GM21528 (cell line): Measurements from ENCODE around the gene KRT74.

Source experiments
- ATAC-seq: cut with Tn5 transposase; IDR thresholded peaks from one replicate; pipeline ENCODE4 v1.9.1; 2021; ENCODE audit warnings: mild to moderate bottlenecking, moderate library complexity; ENCODE audit not compliant: unreplicated experiment, low FRiP score

KRT74 gene

DNA sequence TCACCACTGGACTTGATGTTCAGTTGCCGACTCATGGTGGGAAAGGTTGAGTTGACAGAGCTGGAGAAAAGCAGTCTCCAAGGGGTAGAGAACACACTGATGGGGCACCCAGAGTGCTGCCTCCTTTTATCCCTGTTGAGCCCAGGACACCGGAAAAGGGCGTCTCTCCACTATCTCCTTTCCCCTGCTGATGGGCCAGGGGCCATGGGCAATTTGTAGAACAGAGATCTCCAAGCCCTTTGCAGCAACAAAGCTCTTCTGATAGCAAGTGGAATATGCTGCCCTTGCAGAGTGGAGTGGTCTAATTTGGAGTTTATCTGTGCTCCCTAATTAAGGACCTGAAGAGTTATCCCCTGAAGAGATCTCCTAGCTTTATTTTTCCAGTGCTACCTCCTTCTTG is at the start of gene KRT74:
Gene KRT74, minus strand, starts transcription at position 101 of the 400 bp plus-strand sequence. Its CDS starts 66 bp downstream, at position 35.
- no peak for ATAC-seq

- no peak for ATAC-seq
Measured at GRCh38 chr12:52622349-52622748, 48.7 kb upstream of the KRT74 start.

- ATAC-seq = no peak
Measured at GRCh38 chr12:52618866-52619265, 45.2 kb upstream of the KRT74 start.

DNA sequence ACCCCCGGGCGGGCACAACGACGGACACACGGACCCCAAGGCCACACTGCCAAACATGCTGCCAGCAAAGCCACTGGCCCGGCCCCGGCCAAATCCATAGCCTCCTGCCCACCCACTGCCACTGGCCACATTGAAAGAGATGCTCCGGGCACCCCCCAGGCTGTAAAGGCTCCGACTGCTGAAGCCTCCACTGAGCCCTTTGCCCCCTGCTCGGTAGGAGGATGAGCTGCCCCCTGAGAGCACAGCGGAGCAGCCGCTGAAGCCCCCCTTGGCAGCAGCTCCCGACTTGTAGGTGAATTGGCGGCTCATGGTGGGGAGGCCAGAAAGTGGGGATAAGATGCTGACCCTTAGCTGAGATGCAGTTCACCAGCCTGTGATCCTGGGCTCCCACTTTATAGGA is 44.6 kb upstream of the KRT74 start, which contains the start of gene KRT73:
Gene KRT73, minus strand, starts transcription at position 344 of the 400 bp plus-strand sequence. Its CDS starts 35 bp downstream, at position 309.
- ATAC-seq = no peak

GRCh38 chr12:52617403-52617785 is 43.8 kb upstream of the KRT74 start:
- ATAC-seq = no peak

DNA sequence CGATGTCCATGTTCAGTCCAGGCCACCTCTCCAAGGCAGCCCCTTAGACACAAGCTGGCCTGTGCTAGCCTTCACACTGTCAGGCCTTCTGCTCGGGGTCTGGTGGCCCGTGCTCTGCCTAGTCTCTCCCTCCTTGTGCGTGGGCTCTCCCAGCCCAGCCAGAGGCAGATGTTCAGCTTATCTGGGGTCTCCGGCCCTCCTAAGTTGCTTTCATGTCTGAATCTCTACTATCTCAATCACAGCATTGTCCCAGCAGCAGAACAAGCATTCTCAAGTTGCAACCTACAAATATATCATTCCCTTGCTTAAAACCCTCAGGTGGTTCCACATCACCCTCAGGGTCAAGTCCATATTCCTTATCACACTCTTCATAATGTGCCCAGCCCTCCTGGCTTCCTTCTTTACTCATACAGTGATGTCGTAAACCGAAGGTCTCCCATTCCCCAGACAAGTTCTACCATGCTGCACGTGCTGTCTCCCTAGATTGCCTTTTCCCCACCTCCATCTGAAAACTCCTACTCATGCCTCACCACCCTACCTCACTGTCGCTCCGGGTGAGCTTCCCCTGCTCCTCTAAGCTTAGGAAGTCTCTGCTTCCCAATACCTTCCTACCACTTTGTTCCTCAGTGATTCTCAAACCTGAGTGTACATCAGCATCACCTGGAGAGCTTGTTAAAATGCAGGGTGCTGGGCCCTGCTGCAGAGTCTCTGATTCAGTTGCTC is 43.2 kb upstream of the KRT74 start:
- no peak for ATAC-seq

DNA sequence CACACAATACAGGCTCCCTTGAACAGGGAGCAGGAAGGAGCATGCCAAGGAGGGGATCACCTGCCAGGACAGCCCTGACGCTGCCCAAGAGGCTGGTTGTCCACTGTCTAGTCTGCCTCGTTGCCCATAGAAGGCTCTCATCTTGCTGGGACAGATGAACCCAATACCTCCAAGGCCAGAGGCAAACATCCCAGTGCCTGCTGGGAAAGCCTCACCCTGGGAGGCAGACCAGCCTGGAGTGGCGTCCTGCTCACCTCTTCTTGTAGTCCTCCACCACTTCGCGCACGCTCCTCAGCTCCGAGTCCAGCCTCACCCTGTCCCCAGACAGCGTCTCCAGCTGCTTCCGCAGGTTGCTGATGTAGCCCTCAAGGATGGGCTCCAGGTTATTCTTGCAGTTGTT is 42.3 kb upstream of the KRT74 start:
- ATAC-seq = no peak

- no peak for ATAC-seq
Measured at GRCh38 chr12:52615208-52615868, 41.7 kb upstream of the KRT74 start.

DNA sequence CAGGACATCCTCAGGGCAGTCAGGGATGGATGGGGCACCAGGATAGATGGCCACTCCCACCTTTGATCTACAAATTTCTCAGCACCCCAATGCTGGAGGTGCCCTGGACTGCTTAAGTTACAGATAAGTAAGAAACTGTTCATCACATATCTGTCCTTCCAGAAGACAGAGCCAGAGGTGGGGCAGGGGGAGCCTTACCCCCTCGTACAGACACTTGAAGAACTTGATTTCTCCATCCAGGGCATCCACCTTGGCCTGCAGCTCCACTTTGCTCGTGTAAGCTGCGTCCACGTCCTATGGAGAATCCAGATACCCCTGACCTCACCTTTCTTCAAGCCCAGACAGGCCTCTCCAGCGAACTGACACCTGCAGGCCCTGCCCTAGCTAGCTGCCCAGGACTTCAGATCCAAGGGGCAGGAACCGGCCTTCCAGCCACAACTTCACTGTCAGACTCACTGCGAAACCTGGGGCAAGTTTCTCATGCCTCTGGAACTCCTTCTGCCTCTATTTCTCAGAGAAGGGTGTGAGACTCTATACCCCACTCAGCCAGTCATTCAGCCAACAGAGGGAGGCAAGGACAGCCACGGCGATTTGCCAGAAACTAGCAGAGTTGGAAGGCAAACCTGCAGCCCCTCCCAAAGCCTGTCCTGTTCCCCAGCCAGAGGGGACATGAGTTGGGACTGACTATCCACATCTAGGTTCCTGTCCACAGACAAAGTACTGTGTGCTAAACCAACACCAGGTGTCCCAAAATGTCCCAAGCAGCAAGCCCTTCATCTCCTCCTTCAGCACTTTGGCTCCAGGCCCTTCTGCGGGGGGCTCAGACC is 41.0 kb upstream of the KRT74 start:
- ATAC-seq = no peak

DNA sequence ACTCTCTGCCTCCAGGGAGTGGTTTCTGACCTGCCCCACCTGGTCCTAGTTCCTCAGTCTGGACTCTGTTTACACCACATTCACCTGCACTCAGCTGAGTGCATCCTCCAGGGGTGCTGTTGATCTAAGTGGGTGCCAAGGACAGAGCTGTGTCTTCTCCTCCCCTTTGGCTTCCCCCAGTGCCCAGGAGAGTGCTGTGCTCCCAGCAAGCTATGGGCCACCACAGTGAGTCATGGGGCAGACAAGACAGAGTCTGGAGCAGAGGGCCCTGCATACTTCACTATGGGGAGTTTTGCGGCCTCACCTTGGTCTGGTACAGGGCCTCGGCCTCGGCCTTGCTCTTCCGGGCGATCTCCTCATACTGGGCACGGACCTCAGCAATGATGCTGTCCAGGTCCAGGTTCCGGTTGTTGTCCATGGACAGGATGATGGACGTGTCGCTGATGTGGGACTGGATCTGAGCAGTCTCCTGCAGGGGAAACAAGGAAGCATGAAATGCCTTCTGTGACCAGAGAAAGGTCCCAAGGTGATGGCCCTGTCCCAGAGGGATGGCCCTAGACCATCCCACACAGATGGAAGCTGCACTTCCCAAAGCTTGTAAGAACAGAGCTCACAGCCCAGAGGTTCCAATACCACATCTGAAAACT is 39.9 kb upstream of the KRT74 start:
- ATAC-seq = no peak

- no peak for ATAC-seq
Measured at GRCh38 chr12:52612431-52613383, 39.1 kb upstream of the KRT74 start.

- no peak for ATAC-seq
Measured at GRCh38 chr12:52611080-52611468, 37.4 kb upstream of the KRT74 start.

DNA sequence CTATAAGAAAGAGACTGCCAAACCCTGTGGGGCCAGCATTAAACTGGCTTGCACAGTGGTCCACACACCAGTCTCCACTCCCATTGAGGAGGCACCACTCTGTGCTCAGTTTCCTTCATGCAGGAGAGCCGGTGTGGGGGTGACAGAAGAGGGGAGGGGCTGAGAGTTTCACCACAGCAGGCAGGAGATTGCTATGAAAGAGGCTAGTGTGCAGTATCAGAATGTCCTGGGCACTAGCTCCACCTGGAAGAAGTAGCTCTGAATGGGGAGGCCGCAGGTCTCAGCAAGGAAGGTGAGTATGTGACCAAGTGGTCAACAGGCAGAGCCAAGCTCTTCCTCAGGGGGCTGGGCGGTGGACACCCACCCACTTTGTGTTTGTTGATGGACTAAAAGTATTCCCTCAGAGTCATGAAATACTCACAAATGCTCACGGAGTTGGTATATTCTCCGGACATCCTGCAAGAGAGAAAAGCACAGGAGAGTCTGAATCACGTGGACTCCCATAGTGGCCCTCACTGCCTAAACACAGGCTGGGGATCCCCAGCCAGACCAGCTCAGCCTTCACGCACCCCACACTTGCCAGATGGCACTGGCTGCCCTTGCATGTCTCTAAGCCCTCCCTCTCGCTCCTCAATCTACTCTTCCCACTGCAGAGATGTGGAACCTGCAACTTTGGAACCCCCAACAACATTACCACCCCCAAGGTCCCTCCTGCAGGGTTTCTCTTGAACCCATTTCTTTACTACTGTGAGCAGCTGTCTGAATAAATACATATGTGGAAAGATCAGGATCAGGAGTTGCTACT is 35.4 kb upstream of the KRT74 start:
- no peak for ATAC-seq

GRCh38 chr12:52608161-52608560 is 34.5 kb upstream of the KRT74 start:
- ATAC-seq = no peak

GRCh38 chr12:52607314-52607713 is 33.7 kb upstream of the KRT74 start:
- no peak for ATAC-seq

DNA sequence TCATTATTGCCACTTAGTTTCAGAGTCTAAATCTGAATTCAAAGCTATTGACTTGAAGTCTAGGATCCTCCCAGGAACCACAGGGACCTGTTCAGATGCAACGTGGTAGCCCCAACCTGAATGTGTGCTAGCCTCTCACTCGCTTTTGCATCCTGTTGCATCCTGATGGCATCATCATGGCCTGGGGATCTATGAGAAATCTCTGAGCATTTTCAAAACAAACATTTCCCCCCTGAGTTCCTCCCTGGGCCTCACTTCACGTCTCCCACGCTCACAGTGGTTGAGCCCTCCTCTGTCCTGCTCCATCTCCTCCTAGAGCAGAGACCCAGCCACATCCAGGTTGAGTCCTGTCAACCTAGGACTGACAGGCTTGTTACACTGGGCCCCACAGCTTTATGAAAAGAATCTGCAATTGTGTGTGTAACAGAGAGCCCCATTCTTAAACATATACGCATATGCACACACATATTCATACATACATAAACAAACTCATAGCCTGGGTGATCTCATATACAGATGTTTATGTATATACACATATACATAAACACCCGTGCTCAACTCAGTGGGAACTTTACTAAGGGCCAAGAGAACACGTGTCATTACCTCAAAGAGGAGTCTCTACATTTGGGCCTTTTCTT is 33.1 kb upstream of the KRT74 start:
- ATAC-seq = no peak

GRCh38 chr12:52606096-52606495 is 32.5 kb upstream of the KRT74 start:
- no peak for ATAC-seq

- no peak for ATAC-seq
Measured at GRCh38 chr12:52605542-52605941, 31.9 kb upstream of the KRT74 start.
